ENCODE results near the gene STAT3.

The STAT3 gene

DNA sequence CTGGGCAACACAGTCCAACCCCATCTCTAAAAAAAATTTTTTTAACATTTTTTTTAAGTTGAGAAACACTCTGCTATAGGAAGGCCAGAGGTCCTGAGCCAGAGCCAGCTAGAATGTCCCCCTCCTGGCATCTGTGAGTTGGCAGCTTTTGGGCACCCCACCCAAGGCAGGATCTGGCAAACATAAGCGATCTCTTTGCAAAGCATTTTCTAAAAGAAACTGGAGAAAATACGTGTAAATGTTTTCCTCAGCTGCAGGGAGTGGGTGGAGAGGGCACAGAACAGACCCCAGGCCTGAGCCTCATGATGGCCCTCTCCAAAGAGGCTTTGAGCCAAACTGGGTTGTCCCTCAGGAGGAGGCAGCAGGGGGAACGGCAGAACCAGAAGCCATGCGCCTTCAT, 23.1 kb upstream of the STAT3 start (continued):
- TF ChIP-seq, protein P1, sequence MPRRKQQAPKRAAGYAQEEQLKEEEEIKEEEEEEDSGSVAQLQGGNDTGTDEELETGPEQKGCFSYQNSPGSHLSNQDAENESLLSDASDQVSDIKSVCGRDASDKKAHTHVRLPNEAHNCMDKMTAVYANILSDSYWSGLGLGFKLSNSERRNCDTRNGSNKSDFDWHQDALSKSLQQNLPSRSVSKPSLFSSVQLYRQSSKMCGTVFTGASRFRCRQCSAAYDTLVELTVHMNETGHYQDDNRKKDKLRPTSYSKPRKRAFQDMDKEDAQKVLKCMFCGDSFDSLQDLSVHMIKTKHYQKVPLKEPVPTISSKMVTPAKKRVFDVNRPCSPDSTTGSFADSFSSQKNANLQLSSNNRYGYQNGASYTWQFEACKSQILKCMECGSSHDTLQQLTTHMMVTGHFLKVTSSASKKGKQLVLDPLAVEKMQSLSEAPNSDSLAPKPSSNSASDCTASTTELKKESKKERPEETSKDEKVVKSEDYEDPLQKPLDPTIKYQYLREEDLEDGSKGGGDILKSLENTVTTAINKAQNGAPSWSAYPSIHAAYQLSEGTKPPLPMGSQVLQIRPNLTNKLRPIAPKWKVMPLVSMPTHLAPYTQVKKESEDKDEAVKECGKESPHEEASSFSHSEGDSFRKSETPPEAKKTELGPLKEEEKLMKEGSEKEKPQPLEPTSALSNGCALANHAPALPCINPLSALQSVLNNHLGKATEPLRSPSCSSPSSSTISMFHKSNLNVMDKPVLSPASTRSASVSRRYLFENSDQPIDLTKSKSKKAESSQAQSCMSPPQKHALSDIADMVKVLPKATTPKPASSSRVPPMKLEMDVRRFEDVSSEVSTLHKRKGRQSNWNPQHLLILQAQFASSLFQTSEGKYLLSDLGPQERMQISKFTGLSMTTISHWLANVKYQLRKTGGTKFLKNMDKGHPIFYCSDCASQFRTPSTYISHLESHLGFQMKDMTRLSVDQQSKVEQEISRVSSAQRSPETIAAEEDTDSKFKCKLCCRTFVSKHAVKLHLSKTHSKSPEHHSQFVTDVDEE (CRISPR knock-in tag; IDR thresholded peaks at IDR 0.05) = no peak
- TF ChIP-seq RARB (CRISPR knock-in tag; IDR thresholded peaks at IDR 0.05) (no peak), ISL1 (CRISPR knock-in tag; IDR thresholded peaks at IDR 0.05) (no peak), TCF4 (CRISPR knock-in tag; IDR thresholded peaks at IDR 0.05; ENCODE audit: borderline replicate concordance) (no peak), POU6F1 (CRISPR knock-in tag; IDR thresholded peaks at IDR 0.05; ENCODE audit: borderline replicate concordance, low read depth) (no peak), ZNF8 (CRISPR knock-in tag; IDR thresholded peaks at IDR 0.05) (no peak)

DNA sequence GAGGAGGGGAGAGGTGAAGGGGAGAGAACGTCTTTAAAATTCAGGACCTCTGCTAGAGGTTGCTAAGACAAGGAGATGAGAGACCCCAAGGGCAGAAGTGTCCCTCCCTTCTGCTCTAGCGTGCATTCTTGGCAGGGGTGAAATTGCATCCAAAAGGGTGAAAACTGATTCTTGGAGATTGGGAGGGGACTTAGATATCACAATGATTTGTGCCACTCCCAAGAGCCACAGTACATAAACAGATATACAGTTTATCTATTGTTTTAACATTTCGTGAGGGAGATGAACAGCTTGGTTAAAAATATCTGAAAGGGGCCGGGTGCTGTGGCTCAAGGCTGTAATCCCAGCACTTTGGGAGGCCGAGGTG, 22.1 kb upstream of the STAT3 start:
- TF ChIP-seq ZC3H10 (CRISPR knock-in tag; IDR thresholded peaks at IDR 0.05) = no peak
- TF ChIP-seq ISL1 (CRISPR knock-in tag; IDR thresholded peaks at IDR 0.05) = no peak
- TF ChIP-seq, protein P2, sequence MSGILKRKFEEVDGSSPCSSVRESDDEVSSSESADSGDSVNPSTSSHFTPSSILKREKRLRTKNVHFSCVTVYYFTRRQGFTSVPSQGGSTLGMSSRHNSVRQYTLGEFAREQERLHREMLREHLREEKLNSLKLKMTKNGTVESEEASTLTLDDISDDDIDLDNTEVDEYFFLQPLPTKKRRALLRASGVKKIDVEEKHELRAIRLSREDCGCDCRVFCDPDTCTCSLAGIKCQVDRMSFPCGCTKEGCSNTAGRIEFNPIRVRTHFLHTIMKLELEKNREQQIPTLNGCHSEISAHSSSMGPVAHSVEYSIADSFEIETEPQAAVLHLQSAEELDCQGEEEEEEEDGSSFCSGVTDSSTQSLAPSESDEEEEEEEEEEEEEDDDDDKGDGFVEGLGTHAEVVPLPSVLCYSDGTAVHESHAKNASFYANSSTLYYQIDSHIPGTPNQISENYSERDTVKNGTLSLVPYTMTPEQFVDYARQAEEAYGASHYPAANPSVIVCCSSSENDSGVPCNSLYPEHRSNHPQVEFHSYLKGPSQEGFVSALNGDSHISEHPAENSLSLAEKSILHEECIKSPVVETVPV (CRISPR knock-in tag; IDR thresholded peaks at IDR 0.05) = no peak
- no peak for TF ChIP-seq POU6F1 (CRISPR knock-in tag; IDR thresholded peaks at IDR 0.05; ENCODE audit: borderline replicate concordance, low read depth)
- ATAC-seq = no peak

GRCh38 chr17:42409523-42410318, 21.5 kb upstream of the STAT3 start:
- ATAC-seq = peak; percentile 66

DNA sequence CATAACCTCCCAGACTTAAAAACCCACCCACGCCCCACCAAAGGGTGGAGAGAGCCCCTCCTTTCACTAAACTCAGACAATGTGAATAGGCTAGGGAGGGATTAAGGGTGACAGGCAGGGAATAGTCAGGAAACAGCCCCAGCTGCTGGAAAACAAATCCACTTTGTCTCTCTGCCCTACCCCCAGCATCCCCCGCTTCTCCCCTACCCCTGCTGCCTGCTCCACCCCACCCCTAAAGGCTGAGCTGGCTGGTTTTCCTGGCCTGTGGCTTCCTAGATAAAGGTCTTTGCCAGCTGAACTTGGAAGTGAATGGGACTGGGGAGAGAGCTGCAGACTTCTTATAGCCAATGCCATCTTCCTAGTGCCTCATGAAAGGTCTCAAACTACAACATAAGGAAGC, 19.8 kb upstream of the STAT3 start:
- TF ChIP-seq ZNF565 (CRISPR knock-in tag; conservative IDR thresholded peaks at IDR 0.05; ENCODE audit: low read depth) = no peak
- no peak for TF ChIP-seq ZFP3 (CRISPR knock-in tag; IDR thresholded peaks at IDR 0.05)
- no peak for TF ChIP-seq TCF4 (CRISPR knock-in tag; IDR thresholded peaks at IDR 0.05; ENCODE audit: borderline replicate concordance)
- TF ChIP-seq, protein P1 (CRISPR knock-in tag; IDR thresholded peaks at IDR 0.05) = no peak
- TF ChIP-seq PPARA (CRISPR knock-in tag; IDR thresholded peaks at IDR 0.05; ENCODE audit: borderline replicate concordance) = no peak
- no peak for TF ChIP-seq ZNF8 (CRISPR knock-in tag; IDR thresholded peaks at IDR 0.05)
- no peak for TF ChIP-seq CREB5 (CRISPR knock-in tag; IDR thresholded peaks at IDR 0.05; ENCODE audit: low read depth)
- no peak for TF ChIP-seq ZFP30 (CRISPR knock-in tag; IDR thresholded peaks at IDR 0.05)
- TF ChIP-seq RARB (CRISPR knock-in tag; IDR thresholded peaks at IDR 0.05) = no peak
- no peak for TF ChIP-seq POU6F1 (CRISPR knock-in tag; IDR thresholded peaks at IDR 0.05; ENCODE audit: borderline replicate concordance, low read depth)
- ATAC-seq = no peak

More at GRCh38 chr17:42409523-42410318, 21.5 kb upstream of the STAT3 start:
- no peak for TF ChIP-seq ESRRG (CRISPR knock-in tag; IDR thresholded peaks at IDR 0.05)

Measured in SK-N-SH treated with all-trans-retinoic acid at 6 μM for 48 hours (cell line).